ENCODE results near the gene GRK3. TPM values are rescaled to one million over a fixed set of nuclear protein-coding genes. Genes with fewer than 3 reads are reported as not detected.

GRK3 gene
- total RNA-seq, 1 experiment from 2014 or later = 14.6 TPM

- no peaks in the 10 kb centered on the region for H3K36me3 ChIP-seq (ENCODE audit: control insufficient read depth in 1 of 2, insufficient read depth in 2 of 2, low read length in 2 of 2)
- CTCF ChIA-PET = no interaction called here
- POLR2A ChIA-PET = no interaction called here
- no TSS peak for BruUV-seq (replicated peaks)
- H3K4me2 ChIP-seq (ENCODE audit: low read length) = no peak overlapping the region
- no peak overlapping the region for H3K27ac ChIP-seq (ENCODE audit: low read depth, low read length)
- TF ChIP-seq ATF3 (IDR thresholded peaks at IDR 0.05) = no peak
- no peak for TF ChIP-seq YY1 (IDR thresholded peaks at IDR 0.05; ENCODE audit: extremely low read depth, insufficient replicate concordance, low read depth, low read length)
- TF ChIP-seq FOSL1 (IDR thresholded peaks at IDR 0.05; ENCODE audit: low read depth) = no peak
- TF ChIP-seq ZBTB33 (IDR thresholded peaks at IDR 0.05; ENCODE audit: extremely low read depth, insufficient replicate concordance, low read length) = no peak
- no peak for TF ChIP-seq REST (IDR thresholded peaks at IDR 0.05; ENCODE audit: low read depth)
- no peak for TF ChIP-seq SP1 (IDR thresholded peaks at IDR 0.05; ENCODE audit: low read depth)
- TF ChIP-seq CTCF (IDR thresholded peaks at IDR 0.05 in 2 of 3, conservative IDR thresholded peaks at IDR 0.05 in 1 of 3; ENCODE audit: borderline replicate concordance in 1 of 3, insufficient read depth in 1 of 3, low read depth in 2 of 3, low read length in 2 of 3) = no peak
- TF ChIP-seq MAX (IDR thresholded peaks at IDR 0.05) = no peak
- no peak for TF ChIP-seq CBX3 (IDR thresholded peaks at IDR 0.05; ENCODE audit: low read depth)
- no peak for TF ChIP-seq SIN3A (IDR thresholded peaks at IDR 0.05; ENCODE audit: low read depth)
- TF ChIP-seq ZNF274 (IDR thresholded peaks at IDR 0.05; ENCODE audit: low read depth, low read length) = no peak
- TF ChIP-seq RAD21 (IDR thresholded peaks at IDR 0.05; ENCODE audit: low read depth) = no peak
- no peak for TF ChIP-seq POLR2A (IDR thresholded peaks at IDR 0.05; ENCODE audit: borderline replicate concordance, extremely low read depth, insufficient read depth, insufficient read length)
- TF ChIP-seq EZH2 (IDR thresholded peaks at IDR 0.05) = no peak
- no peak for TF ChIP-seq SRF (IDR thresholded peaks at IDR 0.05; ENCODE audit: low read depth)
- TF ChIP-seq ELF1 (IDR thresholded peaks at IDR 0.05; ENCODE audit: borderline replicate concordance, low read depth) = no peak
- TF ChIP-seq JUND (IDR thresholded peaks at IDR 0.05) = no peak
- no peak for TF ChIP-seq TCF7L2 (IDR thresholded peaks at IDR 0.05; ENCODE audit: borderline replicate concordance, extremely low read depth, insufficient read depth, insufficient read length)
- no peaks in the 10 kb centered on the region for H3K9me3 ChIP-seq (ENCODE audit: control insufficient read depth in 1 of 2, insufficient read depth in 1 of 2, low read depth in 1 of 2, low read length in 2 of 2)
- H3K9ac ChIP-seq (ENCODE audit: low read length) = no peak overlapping the region
- no peaks in the 10 kb centered on the region for H3K79me2 ChIP-seq (ENCODE audit: insufficient read depth, low read length)
- RAD21 ChIA-PET (ENCODE audit: low non-redundant PET in 1 of 2, low total read pairs in 2 of 2, uncharacterized antibody in 2 of 2, unreplicated experiment in 2 of 2) = no interaction called here
- no peaks in the 10 kb centered on the region for H3K9me2 ChIP-seq (ENCODE audit: insufficient read depth)
- H4K20me1 ChIP-seq (ENCODE audit: insufficient read depth) = no peaks in the 10 kb centered on the region
- peaks cover 9 to 17% of the 10 kb centered on the region in 2 experiments for H3K4me1 ChIP-seq (ENCODE audit: control insufficient read depth in 1 of 2, insufficient read depth in 2 of 2, low read length in 2 of 2)
- intact Hi-C loops (cut with micrococcal nuclease) = no loop called here
- H2AFZ ChIP-seq (ENCODE audit: low read depth, low read length, poor library complexity, severe bottlenecking) = no peak overlapping the region
- ATAC-seq (no peak), DNase-seq (ENCODE audit: low read depth, low spot score) (no peak)
- no peak overlapping the region for H3K4me3 ChIP-seq (replicated peaks in 1 of 2; ENCODE audit: low read depth in 1 of 2, low read length in 2 of 2)
- H3K27me3 ChIP-seq (ENCODE audit: insufficient read depth, low read length) = no peaks in the 10 kb centered on the region
Measured at GRCh38 chr22:25751174-25751581, 186.7 kb downstream of the GRK3 start.
